Measurements from ENCODE around the gene GNG7. TPM values are rescaled to one million over a fixed set of nuclear protein-coding genes. Genes with fewer than 3 reads are reported as not detected.

Gene GNG7
- total RNA-seq, 1 experiment from 2014 or later, result 7.7 TPM

- TF ChIP-seq CTCF (conservative IDR thresholded peaks at IDR 0.05), result no peak
- no peak overlapping the region for H3K14ac ChIP-seq (ENCODE audit: insufficient read depth, low read length)
- no peaks in the 10 kb centered on the region for H3K79me2 ChIP-seq (ENCODE audit: insufficient read depth, low read length)
- no peak overlapping the region for H4K91ac ChIP-seq (ENCODE audit: insufficient read length, low read depth, low read length)
- H3K27me3 ChIP-seq (ENCODE audit: insufficient read depth, low read length), result no peaks in the 10 kb centered on the region
- peak overlapping the region in 2 of 3 experiments; percentile 37 to 41; a peak in 2 of 7 replicates for H3K27ac Mint-ChIP-seq
- H3K79me1 ChIP-seq (ENCODE audit: insufficient read depth, low read depth, low read length, poor library complexity, severe bottlenecking), result no peaks in the 10 kb centered on the region
- no peaks in the 10 kb centered on the region for H3K4me1 ChIP-seq (ENCODE audit: insufficient read depth, low read length)
- H2BK120ac ChIP-seq (ENCODE audit: low read depth, low read length, poor library complexity, severe bottlenecking), result no peak overlapping the region
- no peak overlapping the region for H2BK12ac ChIP-seq (ENCODE audit: insufficient read length, low read depth, low read length)
- no peak overlapping the region for H2AFZ ChIP-seq (ENCODE audit: low read length)
- no peaks in the 10 kb centered on the region for H3K23me2 ChIP-seq (ENCODE audit: insufficient read length, low read depth, low read length, poor library complexity, severe bottlenecking)
- H3K36me3 Mint-ChIP-seq (ENCODE audit: insufficient read depth in 1 of 3, low read depth in 3 of 3), result peaks cover 33 to 45% (median 40%) of the 10 kb centered on the region in 3 experiments
- no peak overlapping the region for H4K8ac ChIP-seq (replicated peaks; ENCODE audit: insufficient read length, low read depth, low read length)
- H3K4me3 Mint-ChIP-seq, result no peak overlapping the region; a peak in 1 of 5 replicates
- no peak for DNase-seq
- H3K18ac ChIP-seq (ENCODE audit: insufficient read length, low read depth, low read length), result no peak overlapping the region
- H4K5ac ChIP-seq (ENCODE audit: insufficient read length, low read depth, low read length), result no peak overlapping the region
- H3K9me3 Mint-ChIP-seq, result no peaks in the 10 kb centered on the region; a peak in 1 of 5 replicates
- no CpG with 5 or more reads among the region's 35 CpGs for WGBS (ENCODE audit: extremely low coverage, insufficient read length, low lambda C conversion rate)
- no peak overlapping the region for H2AK5ac ChIP-seq (ENCODE audit: insufficient read length, low read length)
- no peak overlapping the region for H2BK15ac ChIP-seq (ENCODE audit: low read depth, low read length)
- H3K23ac ChIP-seq (ENCODE audit: insufficient read length, low read depth, low read length), result no peak overlapping the region
- no peak overlapping the region for H2BK5ac ChIP-seq (ENCODE audit: insufficient read length, low read length)
- no peak overlapping the region for H3K4ac ChIP-seq (ENCODE audit: low read depth, low read length)
- H3K9ac ChIP-seq (ENCODE audit: extremely low read depth, insufficient read length, low read length), result no peak overlapping the region
- H2BK20ac ChIP-seq (ENCODE audit: low read depth, low read length, poor library complexity, severe bottlenecking), result no peak overlapping the region
- no peak overlapping the region for H3K56ac ChIP-seq (ENCODE audit: insufficient read length, low read depth, low read length)
- no peaks in the 10 kb centered on the region for H3K9me3 ChIP-seq (ENCODE audit: control insufficient read depth, low read depth, low read length)
- no peak overlapping the region for H3K4me2 ChIP-seq (ENCODE audit: insufficient read depth, insufficient read length, low read length)
- H3K27me3 Mint-ChIP-seq (ENCODE audit: low read depth), result no peaks in the 10 kb centered on the region; the same call in 1 of the 2 replicates
- H4K20me1 ChIP-seq (ENCODE audit: control insufficient read depth, insufficient read depth, insufficient read length), result no peaks in the 10 kb centered on the region
- no peak overlapping the region for H3K27ac ChIP-seq (ENCODE audit: insufficient read length, low read depth, low read length)
- peaks cover 1 to 2% of the 10 kb centered on the region in 2 experiments for H3K4me1 Mint-ChIP-seq
- H3T11ph ChIP-seq (ENCODE audit: low read length), result no peak overlapping the region
Observed at GRCh38 chr19:2733930-2734588, 31.6 kb upstream of the GNG7 start.
